Kidney epithelial cell (primary cell): ENCODE data around the gene SPACA7. TPM values are rescaled to one million over a fixed set of nuclear protein-coding genes. Genes with fewer than 3 reads are reported as not detected.

Source experiments
- DNase-seq: peaks from one replicate; pipeline ENCODE4 v3.0.0-alpha.2; 2010; ENCODE audit warnings: low read depth
- H3K27me3 ChIP-seq: 2 replicates; pipeline ENCODE4 v1.6.0; 2011; ENCODE audit warnings: low read length; ENCODE audit not compliant: control insufficient read depth, insufficient read depth
- H3K36me3 ChIP-seq: 2 replicates; pipeline ENCODE4 v1.5.1; 2011; ENCODE audit warnings: low read length; ENCODE audit not compliant: control insufficient read depth, insufficient read depth
- H3K4me3 ChIP-seq: 2 replicates; pipeline ENCODE4 v1.5.1; 2011; ENCODE audit warnings: low read depth, mild to moderate bottlenecking, control low read depth, low read length
- CTCF ChIP-seq: IDR thresholded peaks from 2 replicates; pipeline ENCODE4 v1.5.1; 2011; ENCODE audit warnings: mild to moderate bottlenecking, moderate library complexity, low read length, control low read depth, inconsistent platforms; ENCODE audit not compliant: insufficient read depth, poor library complexity, severe bottlenecking
- total RNA-seq: library from RNA; depleted of rRNA; stranded (reverse); fragments of >200 nt; gene quantifications from 2 replicates; pipeline ENCODE4 v1.2.3, GENCODE V29; 2015

The SPACA7 gene
- total RNA-seq, 1 donor from 2014 or later, result not detected

DNA sequence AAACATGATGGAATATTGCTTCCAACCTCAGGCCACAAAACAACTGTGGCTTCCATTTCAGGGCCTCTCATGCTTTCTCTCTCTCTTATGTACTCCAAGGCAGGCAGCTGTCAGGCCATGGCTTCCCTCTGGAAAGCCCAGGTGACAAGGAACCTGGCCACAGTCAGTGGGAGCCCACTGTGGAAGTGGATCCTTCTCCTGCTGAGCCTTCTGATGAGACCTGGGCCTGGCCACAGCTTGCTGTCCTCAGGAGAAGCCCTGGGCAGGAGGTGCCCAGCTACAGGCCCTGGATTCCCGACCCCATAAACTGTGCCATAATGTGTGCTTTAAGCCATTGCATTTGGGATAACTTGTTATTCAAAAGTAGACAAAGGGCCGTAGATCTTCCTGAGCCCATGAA, 71.2 kb downstream of the SPACA7 start:
- Histone ChIP-seq H3K27me3 (peaks cover 29% of the 10 kb centered on the region), H3K4me3 (no peak overlapping the region), H3K36me3 (no peaks in the 10 kb centered on the region)
- TF ChIP-seq CTCF, result no peak
- no peak for DNase-seq

- peaks cover 28% of the 10 kb centered on the region for H3K27me3 ChIP-seq
- H3K4me3 ChIP-seq, result no peak overlapping the region
- TF ChIP-seq CTCF, result no peak
- no peaks in the 10 kb centered on the region for H3K36me3 ChIP-seq
- no peak for DNase-seq
These were observed 71.8 kb downstream of the SPACA7 start for GRCh38 chr13:112447761-112448603.

GRCh38 chr13:112448621-112449544, 72.7 kb downstream of the SPACA7 start:
- no peak for TF ChIP-seq CTCF
- Histone ChIP-seq H3K27me3 (peaks cover 19% of the 10 kb centered on the region), H3K4me3 (no peak overlapping the region), H3K36me3 (no peaks in the 10 kb centered on the region)
- DNase-seq, result no peak

- TF ChIP-seq CTCF, result no peak
- DNase-seq, result no peak
- Histone ChIP-seq H3K27me3 (peaks cover 16% of the 10 kb centered on the region), H3K36me3 (no peaks in the 10 kb centered on the region), H3K4me3 (no peak overlapping the region)
These were observed 73.4 kb downstream of the SPACA7 start for GRCh38 chr13:112449545-112449930.

- no peak for DNase-seq
- TF ChIP-seq CTCF, result no peak
- Histone ChIP-seq H3K4me3 (no peak overlapping the region), H3K27me3 (peaks cover 9% of the 10 kb centered on the region), H3K36me3 (no peaks in the 10 kb centered on the region)
These were observed 74.2 kb downstream of the SPACA7 start for GRCh38 chr13:112450118-112450903.
